ENCODE results near the gene TNFRSF9. TPM values are rescaled to one million over a fixed set of nuclear protein-coding genes. Genes with fewer than 3 reads are reported as not detected.

Gene TNFRSF9
- polyA plus RNA-seq, 2 of the 4 experiments (the other 2 are of a cell fraction), result 0.75 to 3.2 TPM

- WGBS (ENCODE audit: missing lambda C conversion rate), result 87% methylated on average over 15 of the region's 15 CpGs
- Histone ChIP-seq H3K27ac (peak overlapping the region in 1 of 2 experiments; percentile 28; a peak in 1 of 6 replicates), H3K9me3 (no peaks in the 10 kb centered on the region), H3K4me3 (no peak overlapping the region), H3K4me2 (no peak overlapping the region), H3K4me1 (peaks cover 14% of the 10 kb centered on the region; the same call in 2 of the 3 replicates)
- ChIA-PET POLR2A (no interaction called here), CTCF (interaction anchor here (2.1 to 11.9 kb wide), 5 partner anchors 9 to 364 kb away, joined by 10 to 145 read pairs (median 75); partner anchors contain the start of gene SLC45A1)
- FAIRE-seq (no peak), ATAC-seq (no peak), DNase-seq (ENCODE audit: low read depth in 1 of 2, low spot score in 1 of 2) (no peak)
- no peak for TF ChIP-seq CBX2 (IDR thresholded peaks at IDR 0.05; ENCODE audit: borderline replicate concordance, low read depth)
- no peak for TF ChIP-seq HDAC2 (IDR thresholded peaks at IDR 0.05)
- no peak for TF ChIP-seq CEBPB (IDR thresholded peaks at IDR 0.05)
- no peak for TF ChIP-seq RCOR1 (IDR thresholded peaks at IDR 0.05; ENCODE audit: low read depth, low read length)
- TF ChIP-seq HOXA7 (CRISPR knock-in tag; IDR thresholded peaks at IDR 0.05), result no peak
- no peak for TF ChIP-seq FOSB (CRISPR knock-in tag; IDR thresholded peaks at IDR 0.05)
- TF ChIP-seq MAX (IDR thresholded peaks at IDR 0.05), result no peak
- TF ChIP-seq BHLHE40 (IDR thresholded peaks at IDR 0.05; ENCODE audit: low read depth, low read length), result no peak
- TF ChIP-seq MYC (IDR thresholded peaks at IDR 0.05; ENCODE audit: borderline replicate concordance, low read length), result no peak
- TF ChIP-seq E2F6 (IDR thresholded peaks at IDR 0.05; ENCODE audit: borderline replicate concordance, low read depth), result no peak
- no peak for TF ChIP-seq CTCF (IDR thresholded peaks at IDR 0.05)
- no peak for TF ChIP-seq ELK1 (IDR thresholded peaks at IDR 0.05; ENCODE audit: low read depth, low read length)
- TF ChIP-seq RAD21 (conservative IDR thresholded peaks at IDR 0.05 in 1 of 2, IDR thresholded peaks at IDR 0.05 in 1 of 2), result no peak
- no peak for TF ChIP-seq EHMT2 (IDR thresholded peaks at IDR 0.05; ENCODE audit: low read depth)
- no peak for TF ChIP-seq RFX5 (IDR thresholded peaks at IDR 0.05)
- TF ChIP-seq SMC3 (IDR thresholded peaks at IDR 0.05), result no peak
Observed at GRCh38 chr1:7984811-7985210, 44.2 kb upstream of the TNFRSF9 start.

GRCh38 chr1:7983086-7983778, 42.6 kb upstream of the TNFRSF9 start:
- ATAC-seq (no peak), DNase-seq (ENCODE audit: low read depth in 1 of 2, low spot score in 1 of 2) (no peak), FAIRE-seq (no peak)
- H3K4me1 ChIP-seq, result peaks cover 7% of the 10 kb centered on the region; the same call in 2 of the 3 replicates
- CTCF ChIA-PET, result interaction anchor here (0.5 to 11.9 kb wide), 18 partner anchors 8 to 374 kb away, joined by 3 to 145 read pairs (median 4); partner anchors contain the start of gene SLC45A1
- H3K4me2 ChIP-seq, result no peak overlapping the region
- 91% methylated on average over 11 of the region's 15 CpGs for WGBS (ENCODE audit: missing lambda C conversion rate)
- TF ChIP-seq BHLHE40 (IDR thresholded peaks at IDR 0.05; ENCODE audit: low read depth, low read length) (no peak), CTCF (IDR thresholded peaks at IDR 0.05) (no peak), POLR2AphosphoS2 (conservative IDR thresholded peaks at IDR 0.05; ENCODE audit: low read length) (no peak), RCOR1 (IDR thresholded peaks at IDR 0.05; ENCODE audit: low read depth, low read length) (no peak), KDM5A (IDR thresholded peaks at IDR 0.05) (no peak), PBX3 (IDR thresholded peaks at IDR 0.05) (no peak), MYC (IDR thresholded peaks at IDR 0.05; ENCODE audit: borderline replicate concordance, low read length) (no peak), HOXB13 (CRISPR knock-in tag; IDR thresholded peaks at IDR 0.05; ENCODE audit: low read depth) (no peak)
- H3K9me3 ChIP-seq, result no peaks in the 10 kb centered on the region
- H3K27ac ChIP-seq, result peak overlapping the region; percentile 63 to 72; a peak in 4 of 6 replicates
- H3K4me3 ChIP-seq, result no peak overlapping the region
- POLR2A ChIA-PET, result no interaction called here

Data from A549 (cell line).